Fibroblast of skin of scalp (primary cell): ENCODE data around the gene MYLK.
A peak's percentile ranks its signal among the peaks of the same experiment; 100 is the strongest.

Experiments used
- DNase-seq: peaks from one replicate; pipeline ENCODE4 v3.0.0-alpha.2; 2013

The MYLK gene

DNA sequence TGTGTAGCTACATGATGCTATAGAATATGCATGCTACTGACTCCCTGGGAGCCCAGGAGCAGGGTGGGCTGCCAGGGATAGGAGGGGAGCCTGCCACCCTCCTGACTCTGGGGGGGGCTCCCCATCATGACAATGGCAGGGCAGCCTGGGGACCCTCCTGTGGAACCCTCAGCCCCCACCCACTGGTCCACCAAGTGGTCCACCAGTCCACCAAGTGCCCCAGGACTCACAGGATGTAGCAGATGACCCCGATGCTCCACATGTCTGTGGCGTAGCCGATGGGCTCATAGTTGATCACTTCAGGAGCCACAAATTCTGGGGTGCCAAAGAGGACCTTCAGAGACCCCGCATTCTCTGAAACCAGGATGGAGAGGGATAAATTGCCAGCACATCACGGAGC is 246.3 kb downstream of the MYLK start:
- DNase-seq: no peak

DNA sequence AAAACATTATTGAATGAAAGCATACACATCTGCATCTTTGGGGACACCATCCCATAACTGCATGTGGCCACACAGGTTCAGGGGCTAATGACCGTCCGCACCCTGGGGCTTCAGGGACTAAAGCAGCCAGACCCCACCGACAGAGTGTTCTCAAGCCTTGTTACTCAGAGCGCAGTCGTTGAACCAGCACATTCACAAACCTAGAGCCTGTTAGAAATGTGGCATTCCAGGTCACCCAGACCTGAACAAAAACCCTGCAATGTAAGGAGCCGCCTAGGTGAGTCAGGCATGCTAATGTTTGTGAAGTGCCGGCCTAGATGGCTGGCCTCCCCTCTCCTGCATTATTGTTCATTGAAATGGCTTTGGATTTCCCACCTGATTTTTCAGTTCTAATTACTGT is 247.0 kb downstream of the MYLK start:
- no peak for DNase-seq

DNA sequence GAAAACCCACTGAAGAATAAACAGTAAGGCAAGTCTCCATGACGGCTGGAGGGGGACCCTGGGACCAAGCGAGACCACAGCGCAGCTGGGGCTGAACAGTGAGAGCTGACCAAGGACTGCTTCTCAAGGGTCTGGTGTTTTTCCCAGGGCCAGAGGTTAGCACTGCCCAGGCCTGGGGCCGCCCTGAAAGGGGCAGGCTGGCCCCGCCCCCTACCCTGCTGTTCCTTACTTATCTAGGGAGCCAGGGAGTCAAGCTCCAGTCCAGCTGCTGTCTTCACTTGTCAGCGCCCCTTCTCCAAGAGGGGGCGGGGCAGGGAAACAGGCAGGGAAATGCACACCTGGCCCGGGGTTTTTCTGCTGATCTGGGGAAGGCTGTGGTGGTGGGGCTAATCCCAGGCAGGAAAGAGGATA is 247.7 kb downstream of the MYLK start:
- no peak for DNase-seq

DNA sequence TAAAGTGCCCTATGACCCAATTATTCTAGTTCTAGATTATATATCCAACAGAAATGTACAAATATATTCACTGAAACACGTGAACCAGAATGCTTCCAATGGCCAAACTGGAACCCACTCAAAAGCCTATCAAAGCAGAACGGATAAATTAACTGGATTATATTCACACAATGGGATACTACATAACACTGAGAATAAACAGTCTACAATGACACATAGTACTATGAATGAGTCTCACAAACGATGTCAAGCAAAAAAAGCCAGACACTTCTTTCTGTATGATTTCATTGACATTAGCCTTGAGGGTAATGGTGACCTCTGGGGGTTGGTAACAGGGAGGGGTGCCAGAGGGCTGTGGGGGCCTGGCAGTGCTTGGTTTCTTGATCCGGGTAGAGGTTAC is 248.4 kb downstream of the MYLK start:
- no peak for DNase-seq

DNA sequence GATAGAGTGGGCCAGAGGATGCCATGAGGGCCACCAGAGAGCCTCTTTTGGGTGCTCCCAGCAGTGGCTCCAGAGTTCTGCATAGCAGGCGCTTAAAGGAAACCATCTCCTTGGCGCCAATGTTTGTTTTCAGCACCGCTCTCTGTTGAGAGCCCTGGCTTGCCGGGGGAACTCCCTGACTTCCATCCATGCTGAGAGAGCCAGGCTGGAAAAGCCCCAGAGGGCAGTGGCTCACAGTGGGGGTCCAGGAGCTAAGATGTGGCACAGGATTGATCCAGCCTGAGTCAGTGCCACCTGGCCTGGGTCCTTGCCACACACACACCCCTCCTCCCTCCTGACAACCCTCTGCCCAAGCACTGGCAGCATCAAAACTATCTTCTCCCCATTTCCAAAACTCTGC is 248.9 kb downstream of the MYLK start:
- DNase-seq: no peak

DNA sequence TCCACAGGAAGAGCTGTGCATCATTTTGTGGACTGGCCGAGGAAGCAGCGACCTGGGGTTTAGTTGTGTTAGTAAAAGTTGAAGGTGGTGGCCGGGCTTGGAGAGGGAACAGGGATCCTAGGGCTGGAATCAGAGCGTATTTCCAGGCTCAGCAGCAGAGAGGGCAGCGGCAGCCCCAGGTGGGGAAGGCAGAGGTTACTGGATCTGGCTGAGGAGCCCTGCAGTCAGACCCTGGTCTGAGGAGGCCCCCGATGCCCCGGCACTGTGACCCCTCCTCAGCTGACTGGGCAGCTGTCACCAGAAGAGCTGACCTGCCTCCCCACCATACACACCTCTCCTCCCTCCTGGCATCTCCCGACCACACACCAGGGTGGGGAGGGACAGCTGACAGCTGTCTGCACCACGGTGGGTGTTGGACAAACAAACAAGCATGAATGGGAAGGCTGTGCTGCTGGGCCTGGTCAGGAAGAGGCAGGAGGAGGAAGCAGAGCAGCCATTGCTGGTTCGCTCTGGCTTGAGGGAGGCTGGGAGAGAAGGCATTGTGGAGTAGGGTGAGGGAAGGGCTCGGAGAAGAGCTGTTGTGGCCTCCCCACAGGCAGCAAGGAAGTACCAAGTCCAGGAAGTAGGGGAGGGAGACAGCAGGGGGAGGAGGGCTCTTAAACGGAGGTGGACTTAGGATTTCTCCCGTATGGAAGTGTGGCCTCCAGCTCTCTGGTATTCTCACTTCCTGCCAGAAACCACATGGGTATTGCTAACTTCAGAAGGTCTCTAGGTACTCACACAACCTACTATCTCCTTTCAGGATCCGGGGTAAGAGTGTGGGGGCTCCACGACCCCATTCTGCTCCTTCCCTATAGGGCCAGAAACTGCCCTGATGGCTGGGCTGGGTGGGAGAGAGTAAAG is 249.7 kb downstream of the MYLK start:
- DNase-seq: peak; percentile 33

DNA sequence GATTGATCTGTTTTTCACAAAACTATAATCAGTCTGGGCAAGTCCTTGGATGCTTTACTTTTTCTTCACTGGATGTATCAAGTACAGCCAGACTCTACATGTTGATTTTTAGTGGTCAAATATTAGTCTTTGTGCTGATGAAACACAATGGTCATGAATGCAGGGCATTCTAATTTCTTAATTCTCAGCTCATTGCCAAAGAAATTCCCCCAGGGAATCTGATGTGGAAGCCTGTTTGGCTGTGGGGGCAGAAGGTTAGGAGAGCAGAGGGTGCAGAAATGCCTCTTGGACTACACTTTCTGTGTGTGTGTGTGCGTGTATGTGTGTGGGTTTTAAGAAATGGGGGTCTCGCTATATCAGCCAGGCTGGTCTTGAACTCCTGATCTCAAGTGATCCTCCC is 250.6 kb downstream of the MYLK start:
- peak; percentile 58 for DNase-seq

DNA sequence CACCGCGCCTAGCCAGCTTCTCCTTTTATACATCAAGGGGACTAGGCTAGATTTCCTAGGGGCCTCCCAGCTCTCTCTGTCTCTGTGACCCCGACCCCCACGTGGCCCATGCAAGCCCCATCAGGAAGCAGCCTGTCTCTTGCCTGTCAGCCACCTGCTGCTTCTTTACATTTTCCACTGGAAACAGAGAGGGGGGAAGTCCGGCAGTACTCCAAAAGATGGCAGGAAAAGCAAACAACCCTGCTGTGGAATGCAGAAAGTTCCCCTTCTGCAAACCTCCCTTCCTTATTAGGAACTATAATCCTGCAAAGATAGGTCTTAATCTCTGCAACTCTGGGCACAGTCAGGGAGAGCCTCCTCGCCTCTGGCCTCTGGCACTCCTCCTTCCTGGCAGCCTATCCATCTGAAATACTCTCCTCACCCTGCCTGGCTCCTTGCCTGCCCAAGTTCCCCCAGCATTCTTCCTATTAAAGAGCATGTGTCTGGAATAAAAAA is 251.9 kb downstream of the MYLK start:
- DNase-seq: peak; percentile 90

DNA sequence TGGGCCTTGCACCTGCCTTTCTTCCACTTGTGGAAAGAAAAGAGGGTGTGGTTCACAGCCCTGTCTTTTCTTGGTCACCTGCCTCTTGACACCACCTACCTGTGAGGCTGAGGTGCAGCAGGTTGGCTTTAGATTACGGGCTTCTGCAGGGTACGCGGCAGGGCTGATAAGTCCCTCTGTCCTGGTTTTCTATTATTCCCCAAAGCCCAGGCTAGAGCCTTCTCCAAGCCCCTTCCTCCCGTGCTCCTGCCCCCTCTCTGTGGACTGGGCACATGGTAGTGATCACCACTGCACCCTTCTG is 254.4 kb downstream of the MYLK start:
- DNase-seq: no peak

DNA sequence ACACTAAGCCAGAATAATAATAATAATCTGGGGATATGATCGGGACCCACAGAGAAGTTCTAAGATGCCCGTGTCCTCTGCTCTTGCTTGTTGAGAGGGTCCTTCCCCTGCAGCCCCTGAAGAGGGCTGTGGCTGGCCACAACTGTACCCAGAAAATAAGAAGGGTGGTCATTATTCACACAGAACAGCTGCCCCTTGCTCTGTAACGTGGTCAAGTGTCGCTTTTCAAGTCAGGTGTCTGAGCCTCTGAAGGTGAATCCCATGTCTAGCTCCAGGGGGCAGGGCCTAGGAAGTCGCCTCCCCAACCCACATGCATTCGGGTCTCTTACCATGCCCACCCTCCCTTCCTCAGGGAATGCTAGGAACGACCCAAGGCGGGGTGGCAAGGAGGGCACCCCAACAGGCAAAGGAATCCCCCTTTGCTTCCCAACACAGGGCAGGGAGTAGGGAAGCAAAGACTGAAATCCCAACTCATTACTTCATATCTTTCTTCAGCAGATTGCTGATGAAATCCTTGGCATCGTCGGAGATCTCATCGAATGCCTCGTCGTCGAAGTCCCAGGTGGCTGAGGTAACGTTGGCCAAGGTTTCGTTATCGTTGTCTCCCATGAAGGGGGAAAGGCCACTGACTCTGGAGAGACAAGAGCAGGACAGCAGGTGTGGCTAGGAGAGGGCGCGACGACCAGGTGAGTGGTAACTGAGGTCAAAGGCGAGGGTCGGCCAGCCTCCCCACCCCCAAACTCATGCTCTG is 255.0 kb downstream of the MYLK start:
- no peak for DNase-seq

DNA sequence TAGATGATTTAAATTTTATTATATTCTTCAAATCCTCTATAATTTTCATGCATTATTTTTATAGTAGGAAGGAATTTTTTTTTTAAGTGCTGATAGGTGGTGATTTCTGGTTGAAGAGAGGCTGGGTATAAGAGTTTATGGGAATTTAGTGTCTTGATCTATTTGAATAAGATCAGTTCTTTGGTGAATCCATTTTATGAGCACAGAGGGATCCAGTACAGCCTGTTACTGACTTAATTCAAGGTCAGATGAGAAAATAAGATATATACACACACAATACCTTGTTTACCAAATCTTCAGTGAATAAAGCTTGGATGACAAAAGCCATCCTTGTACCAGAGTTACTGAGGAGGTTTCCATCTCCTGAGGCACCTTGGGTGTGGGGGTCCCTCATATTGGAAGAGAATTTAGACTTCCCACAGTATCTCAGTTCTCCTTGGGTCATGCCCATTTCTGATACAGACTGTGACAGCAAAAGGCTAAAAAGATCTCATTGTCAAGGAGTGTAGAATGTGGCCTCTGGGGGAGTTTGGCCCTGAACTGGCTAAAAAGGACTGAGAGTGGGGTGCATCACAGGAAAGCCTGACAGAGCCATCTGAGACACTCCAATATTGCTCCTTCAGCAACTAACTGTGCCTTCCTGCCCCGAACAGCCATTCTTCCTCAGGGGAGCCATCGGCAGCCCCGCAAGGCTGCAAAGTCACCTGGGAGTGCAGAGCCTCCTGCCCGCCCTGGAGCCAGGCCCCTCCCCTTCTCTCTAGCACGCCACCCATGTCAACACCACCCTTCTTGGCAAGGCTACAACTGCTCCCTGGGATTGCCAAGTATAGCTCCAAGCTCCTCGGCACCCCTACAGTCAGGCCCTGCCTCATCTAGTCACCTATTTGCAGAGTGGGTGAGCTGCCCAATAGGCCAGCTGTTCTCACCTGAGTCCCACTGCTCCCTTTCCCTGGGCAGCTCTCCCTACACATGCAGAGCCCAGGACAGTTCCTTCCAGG is 256.2 kb downstream of the MYLK start:
- no peak for DNase-seq

DNA sequence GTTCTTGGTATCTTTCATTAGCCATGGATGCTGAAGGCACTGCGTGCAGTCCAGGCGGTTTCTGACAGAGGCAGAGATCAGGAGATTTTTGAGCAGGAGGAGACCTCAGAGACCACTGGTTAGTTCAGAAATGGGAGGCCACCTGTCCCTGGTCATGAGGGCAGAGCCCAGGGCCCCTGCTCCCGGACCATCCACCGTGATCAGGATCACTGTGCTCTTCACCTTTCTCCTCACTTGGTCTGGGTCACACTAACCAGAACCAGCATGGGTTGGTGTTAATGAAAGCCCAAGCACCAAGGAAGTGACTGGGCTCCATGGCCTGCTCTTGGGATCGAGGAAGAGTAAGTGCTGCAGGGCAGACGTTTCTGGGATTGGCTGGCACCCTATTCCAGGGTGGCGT is 257.3 kb downstream of the MYLK start:
- DNase-seq: no peak

DNA sequence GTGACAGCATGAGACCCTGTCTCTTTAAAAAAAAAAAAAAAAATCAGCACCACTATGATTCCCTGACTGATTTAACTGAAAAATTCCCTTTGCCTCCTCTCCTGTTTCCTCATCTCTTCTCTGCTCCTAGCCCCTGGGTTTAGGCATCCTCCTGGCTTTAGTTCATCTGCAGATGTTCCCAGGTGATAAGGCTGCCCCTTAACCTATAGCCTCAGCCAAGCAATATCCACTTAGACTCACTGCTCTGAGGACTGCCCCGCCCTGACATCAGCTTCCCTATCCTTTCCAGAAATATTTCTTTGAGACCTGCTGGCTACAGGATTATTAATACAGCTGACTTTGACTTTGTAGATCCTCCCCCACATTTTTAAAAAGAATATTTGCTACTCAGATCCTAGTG is 259.8 kb downstream of the MYLK start:
- no peak for DNase-seq

DNA sequence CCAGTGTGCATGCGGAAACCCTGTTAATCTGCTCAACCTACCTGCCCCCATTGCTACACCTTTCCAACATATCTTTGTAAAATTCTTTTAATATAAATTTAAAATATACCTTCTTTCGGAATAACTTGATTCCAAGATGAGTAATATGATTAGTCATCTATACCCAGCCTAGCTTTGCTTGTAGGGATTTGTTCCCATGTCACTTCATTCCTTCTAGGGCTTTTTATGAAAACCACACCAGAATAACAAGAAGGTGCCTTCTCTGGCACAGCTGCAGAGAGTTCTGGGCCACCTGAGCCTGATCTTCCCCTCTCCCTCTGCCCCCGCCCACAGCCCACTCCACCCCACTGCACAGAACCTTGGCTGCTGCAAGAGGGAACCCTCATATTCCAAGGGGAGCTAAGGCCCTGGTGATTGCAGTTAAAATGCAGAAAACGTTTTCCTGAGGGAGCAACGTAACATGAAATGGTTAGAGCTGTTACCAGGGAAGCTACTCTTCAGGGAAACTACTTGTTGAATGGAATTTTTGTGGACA is 260.7 kb downstream of the MYLK start:
- peak; percentile 26 for DNase-seq

DNA sequence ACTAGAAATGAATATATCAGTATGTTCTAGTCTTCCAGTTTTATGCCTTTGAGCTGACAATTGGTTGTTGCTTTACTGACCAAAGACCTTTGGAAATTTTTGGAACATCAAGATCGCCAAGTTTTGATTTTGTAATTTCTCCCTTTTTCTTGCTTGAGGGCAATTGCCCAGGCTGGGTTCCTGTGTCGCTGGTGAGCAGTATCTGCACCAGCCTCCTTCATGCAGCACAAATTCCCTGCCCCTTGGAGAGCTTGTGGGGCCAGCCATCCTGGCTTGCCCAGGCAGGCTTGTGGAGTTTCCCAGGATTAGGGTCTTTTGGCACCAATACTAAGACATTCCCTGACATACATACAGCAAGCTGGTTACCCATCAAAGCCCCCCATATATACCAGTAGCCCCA is 261.4 kb downstream of the MYLK start:
- no peak for DNase-seq

DNA sequence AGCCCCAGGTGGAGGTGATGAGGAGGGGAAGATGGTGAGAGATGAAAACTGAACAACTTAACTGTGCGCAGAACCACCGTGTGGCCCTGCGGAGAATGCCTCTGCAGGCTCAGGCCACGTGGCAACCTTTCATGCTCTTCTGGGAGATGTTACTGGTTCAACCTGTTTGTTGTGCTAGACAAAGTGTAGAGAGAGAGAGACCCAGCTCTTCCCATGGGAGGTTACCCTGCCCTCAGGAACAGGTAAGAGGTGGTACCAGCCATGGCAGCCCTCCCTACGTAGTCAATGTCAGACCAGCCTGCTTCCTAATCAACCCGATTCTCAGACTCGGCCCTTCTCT is 262.3 kb downstream of the MYLK start:
- no peak for DNase-seq

DNA sequence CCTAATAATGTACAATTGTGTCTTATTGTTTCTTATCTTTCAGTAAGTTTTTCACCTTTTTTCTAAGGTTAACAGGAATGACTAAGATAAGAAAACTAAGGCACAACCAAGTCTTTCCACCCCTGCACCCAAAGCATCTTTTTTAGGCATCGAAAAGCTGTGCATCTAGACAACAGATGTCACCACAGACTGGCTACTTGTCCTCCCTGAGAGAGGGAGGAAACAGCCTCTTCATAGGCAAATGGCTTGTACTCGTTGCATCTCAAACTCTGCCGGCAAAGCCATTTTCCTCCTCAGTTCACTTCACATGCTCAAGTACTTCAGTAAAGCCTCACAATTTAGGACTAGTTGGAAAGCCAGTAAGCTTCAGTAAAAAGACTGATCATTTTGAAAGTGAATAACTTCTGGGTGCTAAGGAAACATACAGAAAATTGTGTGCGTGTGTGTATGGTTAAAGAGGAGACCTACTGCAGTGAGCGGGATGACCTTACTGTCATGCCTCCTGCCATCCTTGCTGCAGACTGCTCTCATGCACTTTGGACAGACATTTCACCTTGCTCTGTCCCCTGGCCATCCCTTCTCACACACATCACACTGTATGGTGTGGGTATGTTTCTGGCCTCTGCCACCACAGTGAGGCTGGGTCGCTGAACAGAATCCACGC is 262.8 kb downstream of the MYLK start:
- DNase-seq: no peak

DNA sequence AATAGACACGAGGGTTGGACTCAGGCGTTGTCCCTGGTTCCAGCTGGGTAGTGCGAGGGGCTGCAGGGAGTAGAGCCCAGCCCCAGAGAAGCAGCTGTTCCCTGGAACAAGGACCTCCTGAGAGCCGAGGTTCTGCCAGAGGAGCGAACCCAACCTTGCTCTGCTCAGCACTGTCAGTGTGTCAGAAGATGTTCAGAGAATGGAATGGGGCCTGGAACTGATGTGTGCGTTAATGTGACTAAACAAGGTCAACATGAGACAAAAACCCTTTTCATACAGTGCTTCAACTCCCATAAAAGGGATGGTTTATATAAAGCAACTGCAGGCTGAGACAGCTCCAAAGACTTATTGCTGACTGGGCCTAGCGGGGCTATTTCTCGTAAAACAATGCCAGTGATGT is 263.8 kb downstream of the MYLK start:
- peak; percentile 63 for DNase-seq

DNA sequence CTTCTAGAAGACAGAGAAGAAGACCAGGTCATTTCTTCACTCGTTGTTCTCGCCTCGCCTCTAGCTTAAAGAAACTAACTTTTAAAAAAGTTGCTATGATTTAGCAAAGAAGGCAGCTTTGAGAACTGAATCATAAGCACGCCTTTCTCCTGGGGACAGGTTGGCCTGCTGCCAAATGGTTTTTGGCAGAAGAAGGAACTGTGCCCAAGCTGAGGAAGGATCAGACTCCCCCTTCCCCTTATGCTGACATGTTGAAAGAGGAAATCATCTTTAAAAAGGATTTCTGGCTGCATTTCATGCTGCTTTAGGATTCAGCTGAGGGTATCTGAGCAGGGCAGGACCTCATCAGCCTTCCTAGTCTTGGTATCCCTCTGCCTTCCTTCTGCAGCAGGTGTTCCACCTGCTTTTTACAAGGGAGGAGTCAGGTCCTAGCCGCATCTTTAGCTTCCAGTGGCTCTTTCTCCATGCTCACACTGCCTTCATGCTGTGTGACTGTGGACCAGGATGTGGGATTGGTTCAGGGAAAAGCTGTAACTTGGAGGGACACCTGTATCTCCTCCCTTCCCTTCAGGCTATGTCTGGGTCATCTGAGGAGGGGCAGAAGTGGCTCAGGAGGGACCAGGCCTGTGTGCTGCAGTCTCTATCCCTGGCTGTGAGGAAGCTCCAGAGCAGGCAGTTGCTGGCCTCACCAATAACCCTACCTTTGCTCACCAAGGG is 265.2 kb downstream of the MYLK start:
- peak; percentile 90 for DNase-seq

DNA sequence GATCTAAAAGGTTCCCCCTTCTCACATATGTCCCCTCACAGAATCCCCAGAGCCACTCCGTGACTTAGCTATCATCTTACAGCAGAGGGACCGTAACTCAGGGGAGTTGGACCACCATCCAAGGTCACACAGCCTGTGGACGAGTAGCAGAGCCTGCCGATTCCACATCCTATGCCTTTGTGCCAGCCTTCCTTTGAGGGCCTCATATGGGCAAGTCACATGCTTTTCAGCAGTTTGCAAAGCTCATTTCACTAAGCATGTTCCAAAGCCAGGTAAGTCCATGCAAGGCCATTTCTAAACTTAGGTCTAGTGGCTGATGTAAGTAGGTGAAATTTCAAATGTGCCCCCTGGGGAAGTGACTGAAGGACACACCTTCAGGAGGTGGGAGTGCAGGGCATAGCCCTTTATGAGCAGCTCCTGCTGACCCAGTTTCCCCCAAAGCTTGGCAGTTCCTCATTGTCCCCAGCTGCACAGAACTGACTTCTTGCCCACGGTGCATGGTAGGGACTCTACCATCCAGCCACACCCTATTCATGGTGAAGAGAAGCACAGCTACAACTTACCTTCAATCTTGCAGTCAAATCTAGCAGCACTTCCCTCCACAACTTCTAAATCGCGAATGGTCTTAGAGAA is 265.9 kb downstream of the MYLK start:
- DNase-seq: no peak

DNA sequence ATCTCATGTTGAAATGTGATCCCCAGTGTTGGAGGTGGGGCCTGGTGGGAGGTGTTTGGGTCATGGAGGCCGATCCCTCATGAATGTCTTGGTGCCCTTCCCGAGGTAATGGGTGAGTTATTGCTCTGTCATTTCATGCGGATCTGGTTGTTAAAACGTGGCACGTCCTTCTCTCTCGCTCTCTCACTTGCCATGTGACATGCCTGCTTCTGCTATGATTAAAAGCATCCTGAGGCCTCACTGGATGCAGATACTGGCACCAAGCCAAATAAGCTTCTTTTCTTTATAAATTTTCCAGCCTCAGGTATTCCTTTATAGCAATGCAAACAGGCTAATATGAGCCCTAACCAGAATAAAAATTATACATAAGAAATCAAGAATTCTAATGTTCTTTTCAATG is 267.5 kb downstream of the MYLK start:
- no peak for DNase-seq
